K562 (cell line): ENCODE data around the gene S100A10. TPM values are rescaled to one million over a fixed set of nuclear protein-coding genes. Genes with fewer than 3 reads are reported as not detected.

Experiments used
- ATAC-seq: fragments of 200-7000 bp; cut with Tn5 transposase; 3 replicates; pipeline ENCODE4 v1.9.1; 2020; ENCODE audit warnings: moderate library complexity
- BruUV-seq: library from RNA; stranded (reverse); fragments of 400-500 nt; replicated peaks from 2 replicates; lab custom pipeline; 2021; lab: Mats Ljungman, UMichigan
- CTCF ChIA-PET: fragments of 300-600 bp; formaldehyde crosslinking; extraction: SDS; loops from one replicate; lab custom pipeline; 2021; ENCODE audit warnings: low intra/inter-chr PET ratio; lab: Yijun Ruan, JAX
- POLR2A ChIA-PET: fragments of 300-600, 350-650 bp; sonication (Branson Sonifier 250); formaldehyde crosslinking; extraction: SDS; loops from one replicate; lab custom pipeline; 2021; ENCODE audit warnings: antibody characterized with exemption, inconsistent platforms; lab: Yijun Ruan, JAX
- DNase-seq, 4 experiments: peaks; one replicate each; pipeline versions ENCODE4 v3.0.0 to v3.0.0-alpha.2; 2011 to 2018; ENCODE audit warnings: low spot score in 3 of 4, mixed read lengths in 3 of 4; ENCODE audit errors: extremely low read depth in 1 of 4
- FAIRE-seq: peaks from 2 replicates; lab custom pipeline; 2011; peaks lifted over from hg19 to GRCh38; lab: Jason Lieb, UNC
- H2AFZ ChIP-seq: 2 replicates; pipeline ENCODE4 v1.6.0; 2011; ENCODE audit warnings: low read depth, low read length, control low read depth, inconsistent platforms
- H3K27ac ChIP-seq: fragments of 200-600 bp; 3 replicates; pipeline ENCODE4 v1.8.0; 2011; ENCODE audit warnings: low read depth, mild to moderate bottlenecking, control low read depth, inconsistent platforms, low read length, moderate library complexity, mixed read lengths; ENCODE audit errors: extremely low read depth
- H3K27me3 ChIP-seq, 2 experiments: fragments of 300-600 bp in 1 of 2; 2 replicates in 1 of 2; 3 replicates in 1 of 2; pipeline versions ENCODE4 v1.6.0 to v1.8.0; 2011; ENCODE audit warnings: inconsistent platforms in 2 of 2, low read length in 2 of 2, mild to moderate bottlenecking in 1 of 2, mixed read lengths in 1 of 2, moderate library complexity in 1 of 2; ENCODE audit not compliant: control insufficient read depth in 2 of 2, insufficient read depth in 2 of 2
- H3K36me3 ChIP-seq: fragments of 300-600 bp; 3 replicates; pipeline ENCODE4 v1.8.0; 2011; ENCODE audit warnings: mild to moderate bottlenecking, low read length, inconsistent platforms; ENCODE audit not compliant: control insufficient read depth, insufficient read depth
- H3K4me1 ChIP-seq, 2 experiments: fragments of 200-600 bp in 1 of 2; replicated peaks in 1 of 2; 2 replicates in 1 of 2; 3 replicates in 1 of 2; pipeline versions ENCODE4 v1.5.1 to v1.8.0; 2011; ENCODE audit warnings: inconsistent platforms in 2 of 2, low read length in 2 of 2, mild to moderate bottlenecking in 1 of 2, mixed read lengths in 1 of 2, moderate library complexity in 1 of 2; ENCODE audit not compliant: control insufficient read depth in 2 of 2, insufficient read depth in 2 of 2
- H3K4me2 ChIP-seq: 2 replicates; pipeline ENCODE4 v1.6.1; 2011; ENCODE audit warnings: low read length, control low read depth, inconsistent platforms, mixed read lengths; ENCODE audit not compliant: insufficient read depth
- H3K4me3 ChIP-seq: fragments of 200-600 bp; sonication (generic), shearing (Covaris generic); 2 replicates; pipeline ENCODE4 v1.5.1; 2016; ENCODE audit warnings: control low read depth, inconsistent platforms
- H3K79me2 ChIP-seq: fragments of 200-600 bp; 3 replicates; pipeline ENCODE4 v1.8.0; 2011; ENCODE audit warnings: low read length, inconsistent platforms; ENCODE audit not compliant: control insufficient read depth, insufficient read depth
- H3K9ac ChIP-seq, 2 experiments: 2 replicates each; pipeline versions ENCODE4 v1.6.0 to v1.6.1; 2011; ENCODE audit warnings: low read depth in 2 of 2, low read length in 2 of 2, control low read depth in 1 of 2, inconsistent platforms in 1 of 2, mild to moderate bottlenecking in 1 of 2, mixed read lengths in 1 of 2; ENCODE audit not compliant: insufficient read depth in 1 of 2
- H3K9me1 ChIP-seq: one replicate; pipeline ENCODE4 v1.6.0; 2011; ENCODE audit warnings: inconsistent platforms, mild to moderate bottlenecking, low read length, moderate library complexity; ENCODE audit not compliant: control insufficient read depth, insufficient read depth
- H3K9me3 ChIP-seq: replicated peaks from 2 replicates; pipeline ENCODE4 v1.5.1; 2011; ENCODE audit warnings: low read depth, low read length, inconsistent platforms; ENCODE audit not compliant: control insufficient read depth, insufficient read depth
- H4K20me1 ChIP-seq: replicated peaks from 2 replicates; pipeline ENCODE4 v1.6.1; 2011; ENCODE audit warnings: low read length, inconsistent platforms, mixed read lengths; ENCODE audit not compliant: control insufficient read depth, insufficient read depth
- CAMTA2 ChIP-seq: fragments of 250-450 bp; sonication (Bioruptor Pico); conservative IDR thresholded peaks from 2 replicates; pipeline ENCODE4 v1.5.1; 2022
- HNRNPUL1 ChIP-seq: fragments of 200-400 bp; formaldehyde crosslinking; IDR thresholded peaks from 2 replicates; pipeline ENCODE4 v1.6.1; 2017; ENCODE audit warnings: low read length
- MBD2 ChIP-seq: sonication (generic); IDR thresholded peaks from 2 replicates; pipeline ENCODE4 v1.6.1; 2016; ENCODE audit warnings: low read depth, borderline replicate concordance
- NCOA6 ChIP-seq: fragments of 450-650 bp; IDR thresholded peaks from 2 replicates; pipeline ENCODE4 v1.6.1; 2017; ENCODE audit warnings: mild to moderate bottlenecking
- RBM34 ChIP-seq: fragments of 200-400 bp; formaldehyde crosslinking; IDR thresholded peaks from 2 replicates; pipeline ENCODE4 v1.6.1; 2018; ENCODE audit warnings: low read length, borderline replicate concordance; ENCODE audit not compliant: insufficient read depth
- RHOXF2B ChIP-seq: fragments of 250-450 bp; sonication (Bioruptor Pico); conservative IDR thresholded peaks from 2 replicates; pipeline ENCODE4 v1.5.1; 2021
- TBL1XR1 ChIP-seq, 2 experiments: IDR thresholded peaks; 2 replicates each; pipeline ENCODE4 v1.6.1; 2012; ENCODE audit warnings: improper control_type of control experiment in 2 of 2, low read length in 2 of 2, mild to moderate bottlenecking in 1 of 2
- in situ Hi-C: fragments of 300-500 bp; cut with MboI; formaldehyde crosslinking; loops from 4 replicates; pipeline ENCODE4 v1.15.0; 2018; ENCODE audit warnings: inconsistent platforms, mixed read lengths
- intact Hi-C: fragments of 100-400 bp; cut with micrococcal nuclease; formaldehyde crosslinking; loops from 2 replicates; pipeline ENCODE4 v1.14.2; 2022
- polyA plus RNA-seq, 8 experiments: library from polyadenylated mRNA; depleted of rRNA in 4 of 8; stranded (reverse) in 5 of 8; unstranded in 3 of 8; fragments of >200 nt; fragmentation: Nextera tagmentation in 2 of 8; fragmentation: Illumina TruSeq in 1 of 8; extraction: Ambion mirVana in 2 of 8; extraction: Trizol in 1 of 8; gene quantifications; 2 replicates each; pipeline versions ENCODE4 v1.2.1 to v1.2.3, GENCODE V29; 2011 to 2014; ENCODE audit warnings: inconsistent platforms in 1 of 8, missing spikeins in 1 of 8
- total RNA-seq, 7 experiments: library from RNA; depleted of rRNA in 6 of 7; stranded (reverse); fragments of >200 nt in 6 of 7; fragmentation: Illumina TruSeq in 2 of 7; extraction: Trizol in 2 of 7; gene quantifications; 2 replicates each; pipeline versions ENCODE4 v1.2.1 to v1.2.3, GENCODE V29; 2011 to 2021; ENCODE audit warnings: low replicate concordance in 1 of 7

The S100A10 gene
- total and polyA plus RNA-seq, 9 of the 15 experiments (the other 6 are each of a cell fraction or from before 2014, with no cell fraction given): 0.32 to 1.6 (median 0.50) TPM; not detected in 3

DNA sequence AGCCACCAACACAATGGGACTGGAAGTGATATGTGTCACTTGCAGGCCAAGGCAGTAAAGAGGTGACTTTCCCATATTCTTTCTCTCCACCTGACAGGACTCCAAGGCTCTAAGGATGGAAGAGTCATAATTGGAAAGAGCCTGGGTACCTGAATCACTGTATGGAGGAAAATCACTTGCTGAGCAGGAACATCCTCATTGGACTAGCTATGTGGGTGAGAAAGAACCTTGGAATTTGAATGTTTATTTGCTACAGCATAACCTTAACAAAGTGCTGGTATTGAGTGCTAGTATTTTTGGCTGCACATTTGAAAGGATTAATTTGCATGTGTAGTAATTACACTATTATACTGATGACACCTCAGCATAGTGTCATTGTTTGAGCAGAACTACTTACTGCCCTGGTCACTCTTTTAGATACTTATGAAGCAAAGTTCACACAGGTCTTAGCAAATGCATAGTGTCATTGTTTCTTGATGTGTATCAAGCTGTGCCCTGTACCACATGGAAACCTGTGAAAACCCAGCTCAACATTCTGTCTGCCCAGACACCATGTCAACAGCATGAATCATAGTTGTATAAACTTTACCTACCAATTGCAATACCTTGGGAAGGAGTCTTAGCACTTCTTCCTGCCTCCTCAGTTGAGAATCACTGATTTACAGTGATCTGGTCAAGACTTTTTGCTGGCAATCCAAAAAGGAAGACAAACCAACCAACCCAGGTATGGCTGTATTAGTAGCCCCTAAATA, 5.1 kb upstream of the S100A10 start:
- ChIA-PET POLR2A (interaction anchor here (0.6 to 1.3 kb wide), 2 partner anchors 10 to 805 kb away, joined by 3 read pairs; no protein-coding TSS in a partner anchor), CTCF (interaction anchor here (0.8 kb wide), 1 partner anchor 65 kb away, joined by 3 read pairs; no protein-coding TSS in a partner anchor)
- no TSS peak for BruUV-seq
- no peak for ATAC-seq
- no peaks in the 10 kb centered on the region for H4K20me1 ChIP-seq
- no peaks in the 10 kb centered on the region for H3K9me3 ChIP-seq
- TF ChIP-seq RBM34 (no peak), TBL1XR1 (IDR thresholded peaks at IDR 0.05; ENCODE audit: low read length in 2 of 2) (no peak), HNRNPUL1 (no peak), RHOXF2B (CRISPR knock-in tag) (no peak), MBD2 (no peak), CAMTA2 (CRISPR knock-in tag) (no peak), NCOA6 (no peak)
- intact Hi-C loops (loop anchor here (5.0 kb wide), 1 partner anchor 261 kb away; no protein-coding TSS in a partner anchor), in situ Hi-C loops (no loop called here)
- no peak overlapping the region for H3K9ac ChIP-seq
- H3K27me3 ChIP-seq: peaks cover 3 to 9% of the 10 kb centered on the region in 2 experiments; a peak in 2 of 5 replicates
- no peaks in the 10 kb centered on the region for H3K36me3 ChIP-seq
- no peaks in the 10 kb centered on the region for H3K79me2 ChIP-seq
- no peaks in the 10 kb centered on the region for H3K9me1 ChIP-seq
- H3K4me1 ChIP-seq: peaks cover 0 to 6% of the 10 kb centered on the region in 2 experiments; a peak in 2 of 5 replicates
- no peak overlapping the region for H3K4me2 ChIP-seq
- no peak overlapping the region for H3K27ac ChIP-seq
- H2AFZ ChIP-seq: no peak overlapping the region
- H3K4me3 ChIP-seq: no peak overlapping the region
- FAIRE-seq: no peak
- DNase-seq: no peak
